Lung (tissue), 12 donors: Measurements from ENCODE around the gene SLC9A9. TPM values are rescaled to one million over a fixed set of nuclear protein-coding genes. Genes with fewer than 3 reads are reported as not detected.
A peak's percentile ranks its signal among the peaks of the same experiment; 100 is the strongest.

Source experiments
- ATAC-seq: fragments of 200-7000 bp; cut with Tn5 transposase; one replicate; pipeline ENCODE4 v1.9.1; 2020; ENCODE audit warnings: moderate number of reproducible peaks; ENCODE audit not compliant: insufficient read depth, low FRiP score
- DNase-seq, 3 donors: peaks; one replicate each; pipeline ENCODE4 v3.0.0-alpha.2; 2013 to 2017
- H3K27ac ChIP-seq, 2 donors: one replicate each; pipeline ENCODE4 v1.5.1; 2013; ENCODE audit warnings: mild to moderate bottlenecking in 2 of 2, moderate library complexity in 2 of 2, control low read depth in 1 of 2, inconsistent platforms in 1 of 2, low read depth in 1 of 2, low read length in 1 of 2
- H3K27me3 ChIP-seq, 3 donors: one replicate each; pipeline ENCODE4 v1.5.1; 2013; ENCODE audit warnings: low read length in 2 of 3; ENCODE audit not compliant: control insufficient read depth in 3 of 3, insufficient read depth in 3 of 3
- H3K36me3 ChIP-seq, 4 donors: one replicate each; pipeline ENCODE4 v1.5.1; 2013; ENCODE audit warnings: low read length in 4 of 4, mild to moderate bottlenecking in 1 of 4, moderate library complexity in 1 of 4; ENCODE audit not compliant: control insufficient read depth in 4 of 4, insufficient read depth in 4 of 4
- H3K4me1 ChIP-seq, 5 donors: one replicate each; pipeline ENCODE4 v1.5.1; 2013; ENCODE audit warnings: low read length in 5 of 5, mild to moderate bottlenecking in 2 of 5, moderate library complexity in 1 of 5; ENCODE audit not compliant: control insufficient read depth in 5 of 5, insufficient read depth in 5 of 5
- H3K4me3 ChIP-seq: one replicate; pipeline ENCODE4 v1.5.1; 2013; ENCODE audit warnings: mild to moderate bottlenecking, control low read depth, moderate library complexity
- H3K9ac ChIP-seq, 2 donors: one replicate each; pipeline ENCODE4 v1.5.1; 2013; ENCODE audit warnings: low read length in 2 of 2, control low read depth in 1 of 2; ENCODE audit not compliant: insufficient read depth in 1 of 2
- H3K9me3 ChIP-seq, 4 donors: one replicate each; pipeline ENCODE4 v1.5.1; 2013; ENCODE audit warnings: low read length in 3 of 4, mild to moderate bottlenecking in 1 of 4, moderate library complexity in 1 of 4; ENCODE audit not compliant: control insufficient read depth in 4 of 4, insufficient read depth in 3 of 4
- CTCF ChIP-seq: IDR thresholded peaks from 2 replicates; pipeline ENCODE4 v1.5.1; 2012; ENCODE audit warnings: mild to moderate bottlenecking; ENCODE audit errors: control extremely low read depth, extremely low read depth
- WGBS, 2 donors: extraction: QIAGEN DNeasy Blood & Tissue Kit; methylation state at CpG; one replicate each; pipeline ENCODE4 v1.1.7; 2013; 5-methylcytosine and 5-hydroxymethylcytosine counted together
- polyA plus RNA-seq, 2 donors: library from polyadenylated mRNA; stranded (reverse); fragments of 200-250 nt; gene quantifications; one replicate each; pipeline ENCODE4 v1.2.1, GENCODE V29; 2013
- total RNA-seq, 2 donors: library from RNA; depleted of rRNA in 1 of 2; stranded (reverse); fragments of >200 nt in 1 of 2; gene quantifications; one replicate each; pipeline ENCODE4 v1.2.1, GENCODE V29; 2014 to 2021
- donor health status: control.
- donor health status: control.
- donor health status: Bipolar disorder and iron deficiency.
- donor health status: healthy.
- donor health status: DM: yes; HTN: yes; CAD: no.

The SLC9A9 gene
- total and polyA plus RNA-seq, 4 donors: 2.2 to 66.3 (median 8.2) TPM

- H3K4me3 ChIP-seq: no peak overlapping the region
- TF ChIP-seq CTCF: no peak
- DNase-seq (no peak), ATAC-seq (no peak)
- peaks cover 0 to 11% (median 0%) of the 10 kb centered on the region in 5 donors for H3K4me1 ChIP-seq
- no peak overlapping the region for H3K9ac ChIP-seq
- WGBS, 2 donors: 78 to 91% methylated on average over 3 of the region's 3 CpGs
- no peak overlapping the region for H3K27ac ChIP-seq
- no peaks in the 10 kb centered on the region for H3K9me3 ChIP-seq
- peaks cover 0 to 14% (median 4%) of the 10 kb centered on the region in 4 donors for H3K36me3 ChIP-seq
- H3K27me3 ChIP-seq: no peaks in the 10 kb centered on the region
Observed at GRCh38 chr3:143652118-143652517, 196.2 kb downstream of the SLC9A9 start.

DNA sequence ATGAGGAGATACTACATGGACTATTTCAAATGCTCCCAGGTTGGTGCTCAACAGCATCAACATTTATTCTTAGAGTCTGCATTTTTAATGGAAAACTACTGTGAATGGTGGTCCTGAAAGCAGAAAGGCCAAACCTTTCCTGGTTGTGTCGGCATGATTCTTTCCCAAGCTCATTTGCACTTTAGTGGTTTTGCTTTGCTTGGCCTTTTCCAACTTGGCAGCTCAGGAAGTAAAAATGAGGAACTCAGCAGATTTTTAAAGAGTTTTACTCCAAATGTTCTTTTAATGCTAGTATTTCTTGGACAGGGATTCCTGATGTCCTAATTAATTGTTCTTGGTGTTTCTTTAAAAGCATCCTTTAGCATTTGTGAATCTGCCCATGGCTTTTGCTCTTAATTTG lies 197.4 kb downstream of the SLC9A9 start:
- no peak overlapping the region for H3K4me3 ChIP-seq
- WGBS, 2 donors: 30 to 66% methylated on average over 1 of the region's 1 CpG
- H3K9me3 ChIP-seq: no peaks in the 10 kb centered on the region
- peaks cover 0 to 11% (median 0%) of the 10 kb centered on the region in 5 donors for H3K4me1 ChIP-seq
- peaks cover 0 to 14% (median 4%) of the 10 kb centered on the region in 4 donors for H3K36me3 ChIP-seq
- ATAC-seq: no peak
- no peak for TF ChIP-seq CTCF
- no peak overlapping the region for H3K9ac ChIP-seq
- no peak overlapping the region for H3K27ac ChIP-seq
- H3K27me3 ChIP-seq: no peaks in the 10 kb centered on the region
- peak in 1 of 3 donors; percentile 64 for DNase-seq

DNA sequence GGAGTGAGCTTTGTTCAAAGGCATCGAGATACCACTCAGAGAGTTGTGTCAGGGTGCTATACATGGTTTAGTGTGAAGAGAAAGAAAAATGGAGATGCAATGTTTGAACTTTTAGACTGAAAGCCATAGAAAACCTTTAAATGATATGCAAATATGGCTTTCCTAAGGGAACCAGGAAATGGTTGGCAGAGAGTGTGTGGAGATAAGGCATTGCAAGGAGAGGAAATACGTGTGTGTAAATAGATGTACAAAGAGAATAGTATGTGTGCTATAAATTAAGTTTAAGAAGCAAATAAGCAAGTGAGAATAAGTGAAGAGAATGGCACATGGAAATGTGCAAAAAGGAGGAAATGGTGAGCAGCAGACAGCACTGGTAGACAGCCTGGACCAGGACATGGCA lies 198.1 kb downstream of the SLC9A9 start:
- ATAC-seq: no peak
- Histone ChIP-seq H3K4me1 (peaks cover 0 to 11% (median 0%) of the 10 kb centered on the region in 5 donors), H3K4me3 (no peak overlapping the region), H3K9ac (no peak overlapping the region), H3K9me3 (no peaks in the 10 kb centered on the region), H3K36me3 (peaks cover 0 to 14% (median 4%) of the 10 kb centered on the region in 4 donors), H3K27ac (no peak overlapping the region), H3K27me3 (no peaks in the 10 kb centered on the region)
- TF ChIP-seq CTCF: no peak
- 88 to 91% methylated on average over 2 of the region's 2 CpGs for WGBS, 2 donors
- DNase-seq: no peak

DNA sequence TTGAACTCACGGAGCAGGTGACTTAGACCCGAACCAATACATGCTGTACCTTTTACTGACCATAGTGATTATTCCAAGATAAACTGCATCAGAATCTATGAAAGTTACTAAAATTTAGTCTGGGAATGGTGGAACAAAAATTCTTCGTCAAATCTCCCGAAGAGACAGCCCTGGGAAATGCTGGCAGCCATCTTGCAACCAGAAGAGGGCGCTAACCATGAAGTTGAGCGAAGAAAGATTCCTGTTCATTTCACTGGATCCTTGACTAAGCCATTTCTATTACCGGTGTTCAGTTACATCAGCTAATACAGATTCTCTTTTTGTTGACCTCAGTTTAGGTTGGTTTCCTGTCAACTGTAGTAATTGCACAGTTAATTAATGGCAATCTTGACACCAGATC lies 199.6 kb downstream of the SLC9A9 start:
- Histone ChIP-seq H3K9ac (no peak overlapping the region), H3K36me3 (peaks cover 0 to 14% (median 4%) of the 10 kb centered on the region in 4 donors), H3K27ac (no peak overlapping the region), H3K27me3 (no peaks in the 10 kb centered on the region), H3K4me1 (peaks cover 0 to 22% (median 4%) of the 10 kb centered on the region in 5 donors), H3K4me3 (no peak overlapping the region), H3K9me3 (no peaks in the 10 kb centered on the region)
- ATAC-seq: no peak
- WGBS, 2 donors: 93% methylated on average over 7 of the region's 7 CpGs
- no peak for DNase-seq
- no peak for TF ChIP-seq CTCF
